Peyer's patch (tissue), 4 donors: ENCODE measurements around the gene KLK7. TPM values are rescaled to one million over a fixed set of nuclear protein-coding genes. Genes with fewer than 3 reads are reported as not detected.

Experiments used
- DNase-seq, 3 donors: peaks; one replicate each; pipeline ENCODE4 v3.0.0-alpha.2; 2017 to 2019
- H3K27ac ChIP-seq, 4 donors: fragments of 200-600 bp; sonication (generic); one replicate each; pipeline ENCODE4 v1.5.1; 2016 to 2019
- H3K27me3 ChIP-seq, 2 donors: fragments of 200-600 bp; sonication (generic); one replicate each; pipeline ENCODE4 v1.5.1; 2019
- H3K36me3 ChIP-seq, 3 donors: fragments of 200-600 bp; sonication (generic); one replicate each; pipeline ENCODE4 v1.5.1; 2016 to 2019
- H3K4me1 ChIP-seq, 4 donors: fragments of 200-600 bp; sonication (generic); one replicate each; pipeline ENCODE4 v1.5.1; 2016 to 2019
- H3K4me3 ChIP-seq, 4 donors: fragments of 200-600 bp; sonication (generic); 1 replicate in 3 of 4; 2 replicates in 1 of 4; pipeline ENCODE4 v1.5.1; 2016 to 2019; ENCODE audit warnings: mild to moderate bottlenecking in 1 of 4
- H3K9me3 ChIP-seq, 4 donors: fragments of 200-600 bp; sonication (generic); one replicate each; pipeline ENCODE4 v1.5.1; 2016 to 2019; ENCODE audit warnings: mild to moderate bottlenecking in 1 of 4
- CTCF ChIP-seq, 6 experiments: fragments of 450-650 bp in 4 of 6; fragments of 200-600 bp in 2 of 6; sonication (generic) in 1 of 6; IDR thresholded peaks; one replicate each; pipeline ENCODE4 v1.5.1; 2017 to 2019; ENCODE audit warnings: antibody characterized with exemption in 6 of 6, mild to moderate bottlenecking in 3 of 6, moderate library complexity in 1 of 6
- POLR2A ChIP-seq, 2 donors: fragments of 450-650 bp; IDR thresholded peaks; one replicate each; pipeline ENCODE4 v1.5.1; 2017; ENCODE audit warnings: antibody characterized with exemption in 2 of 2, mild to moderate bottlenecking in 2 of 2, moderate library complexity in 2 of 2
- total RNA-seq, 4 donors: library from RNA; depleted of rRNA; stranded (reverse); fragments of >200 nt; gene quantifications; one replicate each; pipeline ENCODE4 v1.1.0, GENCODE V29; 2016

KLK7 gene
- total RNA-seq, 4 donors from 2014 or later = 1.2 to 9.9 TPM; not detected in 2

GRCh38 chr19:51009061-51009891, 25.6 kb upstream of the KLK7 start:
- no peak for DNase-seq
- no peaks in the 10 kb centered on the region for H3K36me3 ChIP-seq
- no peaks in the 10 kb centered on the region for H3K9me3 ChIP-seq
- H3K4me1 ChIP-seq = no peaks in the 10 kb centered on the region
- no peak overlapping the region for H3K4me3 ChIP-seq
- H3K27me3 ChIP-seq = no peaks in the 10 kb centered on the region
- no peak overlapping the region for H3K27ac ChIP-seq
- no peak for TF ChIP-seq CTCF (IDR thresholded peaks at IDR 0.05)
- TF ChIP-seq POLR2A (IDR thresholded peaks at IDR 0.05) = no peak

- H3K36me3 ChIP-seq = no peaks in the 10 kb centered on the region
- H3K9me3 ChIP-seq = no peaks in the 10 kb centered on the region
- H3K4me3 ChIP-seq = no peak overlapping the region
- TF ChIP-seq CTCF (IDR thresholded peaks at IDR 0.05) = no peak
- no peak for TF ChIP-seq POLR2A (IDR thresholded peaks at IDR 0.05)
- DNase-seq = no peak
- no peaks in the 10 kb centered on the region for H3K4me1 ChIP-seq
- no peaks in the 10 kb centered on the region for H3K27me3 ChIP-seq
- no peak overlapping the region for H3K27ac ChIP-seq
Observed at GRCh38 chr19:51007488-51007887, 23.8 kb upstream of the KLK7 start.

- Histone ChIP-seq H3K27ac (no peak overlapping the region), H3K27me3 (no peaks in the 10 kb centered on the region), H3K9me3 (no peaks in the 10 kb centered on the region), H3K4me3 (no peak overlapping the region), H3K36me3 (no peaks in the 10 kb centered on the region), H3K4me1 (no peaks in the 10 kb centered on the region)
- TF ChIP-seq POLR2A (IDR thresholded peaks at IDR 0.05) (no peak), CTCF (IDR thresholded peaks at IDR 0.05) (no peak)
- DNase-seq = no peak
Observed at GRCh38 chr19:51006406-51006805, 22.7 kb upstream of the KLK7 start.

GRCh38 chr19:51005248-51005647, 21.5 kb upstream of the KLK7 start:
- no peak for TF ChIP-seq CTCF (IDR thresholded peaks at IDR 0.05)
- no peak for TF ChIP-seq POLR2A (IDR thresholded peaks at IDR 0.05)
- Histone ChIP-seq H3K27ac (no peak overlapping the region), H3K9me3 (no peaks in the 10 kb centered on the region), H3K27me3 (no peaks in the 10 kb centered on the region), H3K36me3 (no peaks in the 10 kb centered on the region), H3K4me1 (no peaks in the 10 kb centered on the region), H3K4me3 (no peak overlapping the region)
- DNase-seq = no peak

- Histone ChIP-seq H3K36me3 (no peaks in the 10 kb centered on the region), H3K4me1 (no peaks in the 10 kb centered on the region), H3K4me3 (no peak overlapping the region), H3K27ac (no peak overlapping the region), H3K27me3 (no peaks in the 10 kb centered on the region), H3K9me3 (no peaks in the 10 kb centered on the region)
- TF ChIP-seq POLR2A (IDR thresholded peaks at IDR 0.05) (no peak), CTCF (IDR thresholded peaks at IDR 0.05) (no peak)
- DNase-seq = no peak
Observed at GRCh38 chr19:51003316-51003715, 19.6 kb upstream of the KLK7 start.
